ENCODE data around the gene PARD3.

The PARD3 gene

DNA sequence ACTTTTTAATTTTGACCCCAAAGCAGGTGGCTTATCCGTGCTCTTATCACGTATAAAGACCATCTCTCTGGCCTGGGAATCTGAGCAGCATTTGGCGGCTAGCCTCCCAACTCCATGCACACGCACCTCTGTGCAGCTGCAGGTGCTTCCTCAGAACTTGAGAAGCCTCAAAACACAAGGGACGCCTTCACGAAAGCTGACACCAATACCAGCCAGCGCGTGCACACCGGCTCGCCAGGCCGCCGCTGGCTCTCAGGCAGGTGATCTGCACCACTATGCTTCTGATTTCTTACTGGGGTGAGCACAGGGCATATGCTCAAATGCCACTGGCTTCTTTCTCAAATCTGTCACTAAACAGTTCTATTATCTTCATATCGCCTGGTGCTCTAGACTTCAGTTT is 145.0 kb downstream of the PARD3 start:
- H3K27ac ChIP-seq (ENCODE audit: low read length): no peak overlapping the region
- no peak overlapping the region for H3K9ac ChIP-seq (ENCODE audit: low read depth, low read length)
- H3K9me3 ChIP-seq (ENCODE audit: insufficient read depth, low read length, severe bottlenecking): no peaks in the 10 kb centered on the region
- no peaks in the 10 kb centered on the region for H3K27me3 ChIP-seq (ENCODE audit: insufficient read depth, low read length, poor library complexity)
- H3K4me2 ChIP-seq (ENCODE audit: insufficient read depth, low read length): no peak overlapping the region
- no peak overlapping the region for H2AFZ ChIP-seq (ENCODE audit: low read depth, low read length)
- peaks cover 6% of the 10 kb centered on the region; the same call in 1 of the 2 replicates for H3K4me1 ChIP-seq (ENCODE audit: insufficient read depth, low read length)
- H3K79me2 ChIP-seq (ENCODE audit: insufficient read depth, low read length): peaks cover 83% of the 10 kb centered on the region
- DNase-seq (peak; percentile 19), ATAC-seq (ENCODE audit: insufficient read depth, low read depth) (peak; percentile 47; the same call in 1 of the 3 replicates)
- TF ChIP-seq EZH2 (IDR thresholded peaks at IDR 0.05; ENCODE audit: borderline replicate concordance, low read depth, low read length, severe bottlenecking): no peak
- TF ChIP-seq, protein P1, sequence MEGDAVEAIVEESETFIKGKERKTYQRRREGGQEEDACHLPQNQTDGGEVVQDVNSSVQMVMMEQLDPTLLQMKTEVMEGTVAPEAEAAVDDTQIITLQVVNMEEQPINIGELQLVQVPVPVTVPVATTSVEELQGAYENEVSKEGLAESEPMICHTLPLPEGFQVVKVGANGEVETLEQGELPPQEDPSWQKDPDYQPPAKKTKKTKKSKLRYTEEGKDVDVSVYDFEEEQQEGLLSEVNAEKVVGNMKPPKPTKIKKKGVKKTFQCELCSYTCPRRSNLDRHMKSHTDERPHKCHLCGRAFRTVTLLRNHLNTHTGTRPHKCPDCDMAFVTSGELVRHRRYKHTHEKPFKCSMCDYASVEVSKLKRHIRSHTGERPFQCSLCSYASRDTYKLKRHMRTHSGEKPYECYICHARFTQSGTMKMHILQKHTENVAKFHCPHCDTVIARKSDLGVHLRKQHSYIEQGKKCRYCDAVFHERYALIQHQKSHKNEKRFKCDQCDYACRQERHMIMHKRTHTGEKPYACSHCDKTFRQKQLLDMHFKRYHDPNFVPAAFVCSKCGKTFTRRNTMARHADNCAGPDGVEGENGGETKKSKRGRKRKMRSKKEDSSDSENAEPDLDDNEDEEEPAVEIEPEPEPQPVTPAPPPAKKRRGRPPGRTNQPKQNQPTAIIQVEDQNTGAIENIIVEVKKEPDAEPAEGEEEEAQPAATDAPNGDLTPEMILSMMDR (IDR thresholded peaks at IDR 0.05; ENCODE audit: borderline replicate concordance, extremely low read depth, low read length, poor library complexity, severe bottlenecking): no peak
- no peak overlapping the region for H3K4me3 ChIP-seq (ENCODE audit: low read depth in 1 of 2, low read length in 2 of 2)
- H3K36me3 ChIP-seq (ENCODE audit: insufficient read depth, low read length): no peaks in the 10 kb centered on the region
- peaks cover 36% of the 10 kb centered on the region for H4K20me1 ChIP-seq (ENCODE audit: insufficient read depth, low read length)

DNA sequence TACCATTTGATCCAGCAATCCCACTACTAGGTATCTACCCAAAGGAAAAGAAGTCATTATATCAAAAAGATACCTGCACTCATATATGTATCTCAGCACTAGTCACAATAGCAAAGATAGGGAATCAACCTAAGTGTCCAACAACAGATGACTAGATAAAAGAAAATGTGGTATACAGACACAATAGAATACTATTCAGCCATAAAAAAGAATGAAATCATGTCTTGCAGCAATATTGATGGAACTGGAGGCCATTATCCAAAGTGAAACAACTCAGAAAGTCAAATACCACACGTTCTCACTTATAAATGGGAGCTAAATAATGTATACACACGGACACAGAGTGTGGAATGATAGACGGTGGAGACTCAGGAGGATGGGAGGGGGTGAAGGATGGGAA is 146.0 kb downstream of the PARD3 start:
- no peak for DNase-seq
- ATAC-seq (ENCODE audit: insufficient read depth, low read depth): no peak
- no peaks in the 10 kb centered on the region for H3K9me3 ChIP-seq (ENCODE audit: insufficient read depth, low read length, severe bottlenecking)
- H3K4me3 ChIP-seq (ENCODE audit: low read depth in 1 of 2, low read length in 2 of 2): no peak overlapping the region
- peaks cover 80% of the 10 kb centered on the region for H3K79me2 ChIP-seq (ENCODE audit: insufficient read depth, low read length)
- H3K4me1 ChIP-seq (ENCODE audit: insufficient read depth, low read length): peaks cover 6% of the 10 kb centered on the region; the same call in 1 of the 2 replicates
- TF ChIP-seq EZH2 (IDR thresholded peaks at IDR 0.05; ENCODE audit: borderline replicate concordance, low read depth, low read length, severe bottlenecking): no peak
- TF ChIP-seq, protein P1 (IDR thresholded peaks at IDR 0.05; ENCODE audit: borderline replicate concordance, extremely low read depth, low read length, poor library complexity, severe bottlenecking): no peak
- H3K36me3 ChIP-seq (ENCODE audit: insufficient read depth, low read length): no peaks in the 10 kb centered on the region
- H3K4me2 ChIP-seq (ENCODE audit: insufficient read depth, low read length): no peak overlapping the region
- no peak overlapping the region for H2AFZ ChIP-seq (ENCODE audit: low read depth, low read length)
- H3K9ac ChIP-seq (ENCODE audit: low read depth, low read length): no peak overlapping the region
- H4K20me1 ChIP-seq (ENCODE audit: insufficient read depth, low read length): peaks cover 41% of the 10 kb centered on the region
- H3K27ac ChIP-seq (ENCODE audit: low read length): no peak overlapping the region
- no peaks in the 10 kb centered on the region for H3K27me3 ChIP-seq (ENCODE audit: insufficient read depth, low read length, poor library complexity)

DNA sequence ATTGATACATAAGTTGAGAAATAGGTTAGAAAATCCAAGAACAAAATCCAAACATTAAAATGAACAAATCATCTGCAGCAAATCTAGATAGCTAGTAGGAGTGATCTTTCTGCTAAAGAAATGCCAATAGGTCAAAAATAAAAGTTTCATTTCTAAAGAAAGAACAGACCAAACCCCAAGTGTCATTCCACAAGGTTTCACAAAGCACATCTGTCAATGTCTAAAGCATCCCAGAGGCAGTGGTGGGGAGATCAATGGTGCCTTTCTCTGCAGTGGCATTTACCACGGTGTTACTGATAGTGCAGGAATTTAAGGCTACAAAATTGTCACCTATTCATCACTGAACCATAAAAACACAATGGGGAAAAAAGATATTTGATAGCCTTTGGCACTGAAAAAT is 147.9 kb downstream of the PARD3 start:
- peaks cover 6% of the 10 kb centered on the region; the same call in 1 of the 2 replicates for H3K4me1 ChIP-seq (ENCODE audit: insufficient read depth, low read length)
- no peaks in the 10 kb centered on the region for H3K27me3 ChIP-seq (ENCODE audit: insufficient read depth, low read length, poor library complexity)
- peaks cover 46% of the 10 kb centered on the region for H4K20me1 ChIP-seq (ENCODE audit: insufficient read depth, low read length)
- no peak overlapping the region for H3K27ac ChIP-seq (ENCODE audit: low read length)
- no peak overlapping the region for H3K9ac ChIP-seq (ENCODE audit: low read depth, low read length)
- no peak for TF ChIP-seq EZH2 (IDR thresholded peaks at IDR 0.05; ENCODE audit: borderline replicate concordance, low read depth, low read length, severe bottlenecking)
- TF ChIP-seq, protein P1 (IDR thresholded peaks at IDR 0.05; ENCODE audit: borderline replicate concordance, extremely low read depth, low read length, poor library complexity, severe bottlenecking): no peak
- H3K36me3 ChIP-seq (ENCODE audit: insufficient read depth, low read length): no peaks in the 10 kb centered on the region
- no peaks in the 10 kb centered on the region for H3K9me3 ChIP-seq (ENCODE audit: insufficient read depth, low read length, severe bottlenecking)
- no peak overlapping the region for H3K4me2 ChIP-seq (ENCODE audit: insufficient read depth, low read length)
- DNase-seq: no peak
- ATAC-seq (ENCODE audit: insufficient read depth, low read depth): no peak
- H3K4me3 ChIP-seq (ENCODE audit: low read depth in 1 of 2, low read length in 2 of 2): no peak overlapping the region
- no peak overlapping the region for H2AFZ ChIP-seq (ENCODE audit: low read depth, low read length)
- peaks cover 72% of the 10 kb centered on the region for H3K79me2 ChIP-seq (ENCODE audit: insufficient read depth, low read length)
